Lower leg skin (tissue), 4 donors: ENCODE measurements around the gene KIAA0825. TPM values are rescaled to one million over a fixed set of nuclear protein-coding genes. Genes with fewer than 3 reads are reported as not detected.

ENCODE experiments used
- DNase-seq, 2 donors: peaks; one replicate each; pipeline ENCODE4 v3.0.0-alpha.2; 2019; ENCODE audit warnings: low spot score in 2 of 2
- H3K4me3 ChIP-seq: fragments of 200-600 bp; sonication (generic); 2 replicates; pipeline ENCODE4 v1.5.1; 2017; ENCODE audit warnings: mild to moderate bottlenecking, low read depth; ENCODE audit not compliant: poor library complexity, severe bottlenecking
- CTCF ChIP-seq, 3 donors: fragments of 450-650 bp; IDR thresholded peaks; one replicate each; pipeline ENCODE4 v1.5.1; 2016; ENCODE audit warnings: antibody characterized with exemption in 3 of 3, mild to moderate bottlenecking in 3 of 3, moderate library complexity in 2 of 3
- POLR2A ChIP-seq, 2 donors: fragments of 450-650 bp; IDR thresholded peaks; one replicate each; pipeline ENCODE4 v1.6.1; 2016 to 2017; ENCODE audit warnings: antibody characterized with exemption in 2 of 2, mild to moderate bottlenecking in 1 of 2, moderate library complexity in 1 of 2
- WGBS, 2 donors: methylation state at CpG; one replicate each; pipeline ENCODE4 v1.1.5; 2018; 5-methylcytosine and 5-hydroxymethylcytosine counted together
- intact Hi-C: fragments of 100-400 bp; cut with DNase I; formaldehyde crosslinking; loops from one replicate; pipeline ENCODE4 v1.15.0; 2023; ENCODE audit warnings: low total_unique reads
- total RNA-seq, 4 donors: library from RNA; depleted of rRNA; stranded (reverse); fragments of >200 nt; gene quantifications; one replicate each; pipeline ENCODE4 v1.1.0, GENCODE V29; 2016

The KIAA0825 gene
- total RNA-seq, 4 donors from 2014 or later = 1.6 to 3.4 (median 2.5) TPM

GRCh38 chr5:94353605-94354004 lies 264.8 kb downstream of the KIAA0825 start:
- no peak for DNase-seq
- TF ChIP-seq CTCF (IDR thresholded peaks at IDR 0.05) = no peak
- no peak overlapping the region for H3K4me3 ChIP-seq
- intact Hi-C loops = no loop called here
- WGBS, 2 donors = 96 to 97% methylated on average over 4 of the region's 4 CpGs

GRCh38 chr5:94347130-94347529 lies 271.3 kb downstream of the KIAA0825 start:
- WGBS, 2 donors = 93 to 99% methylated on average over 8 of the region's 8 CpGs
- TF ChIP-seq CTCF (IDR thresholded peaks at IDR 0.05) (no peak), POLR2A (IDR thresholded peaks at IDR 0.05) (no peak)
- intact Hi-C loops = no loop called here
- H3K4me3 ChIP-seq = no peak overlapping the region
- DNase-seq = no peak

- no peak overlapping the region for H3K4me3 ChIP-seq
- TF ChIP-seq CTCF (IDR thresholded peaks at IDR 0.05) = no peak
- TF ChIP-seq POLR2A (IDR thresholded peaks at IDR 0.05) = no peak
- DNase-seq = no peak
- intact Hi-C loops = no loop called here
Observed at GRCh38 chr5:94345257-94345656, 273.1 kb downstream of the KIAA0825 start.

GRCh38 chr5:94337617-94338016 lies 280.8 kb downstream of the KIAA0825 start:
- intact Hi-C loops = no loop called here
- no peak for DNase-seq
- TF ChIP-seq POLR2A (IDR thresholded peaks at IDR 0.05) (no peak), CTCF (IDR thresholded peaks at IDR 0.05) (no peak)
- no peak overlapping the region for H3K4me3 ChIP-seq
- whole genome bisulfite sequencing, 2 donors = 93 to 96% methylated on average over 1 of the region's 1 CpG

GRCh38 chr5:94335936-94336335 lies 282.5 kb downstream of the KIAA0825 start:
- no peak overlapping the region for H3K4me3 ChIP-seq
- intact Hi-C loops = no loop called here

More at GRCh38 chr5:94335936-94336335, 282.5 kb downstream of the KIAA0825 start:
- TF ChIP-seq POLR2A (IDR thresholded peaks at IDR 0.05) (no peak), CTCF (IDR thresholded peaks at IDR 0.05) (no peak)
- WGBS, 2 donors = 88 to 91% methylated on average over 2 of the region's 2 CpGs
- no peak for DNase-seq
